HL-60 (cell line): ENCODE data around the gene ZFYVE9.
"Not testable (repeated sequence)": the region's sequence is repeated elsewhere in the genome, so short reads cannot be mapped to it uniquely, and the experiment has no call there.

Experiments used
- DNase-seq, 2 experiments: peaks; one replicate each; pipeline ENCODE4 v3.0.0-alpha.2; 2010 to 2020; ENCODE audit warnings: low read depth in 1 of 2, low spot score in 1 of 2
- H3K27ac ChIP-seq: fragments of 250-450 bp; sonication (Bioruptor Pico); replicated peaks from 2 replicates; pipeline ENCODE4 v1.5.1; 2020; ENCODE audit warnings: mild to moderate bottlenecking, moderate library complexity
- H3K27me3 ChIP-seq: fragments of 250-450 bp; sonication (Bioruptor Pico); 2 replicates; pipeline ENCODE4 v1.5.1; 2021; ENCODE audit warnings: mild to moderate bottlenecking, moderate library complexity; ENCODE audit not compliant: insufficient read depth, poor library complexity, severe bottlenecking
- H3K4me3 ChIP-seq: replicated peaks from 2 replicates; pipeline ENCODE4 v1.5.1; 2011; ENCODE audit warnings: mild to moderate bottlenecking, control low read depth, low read length; ENCODE audit not compliant: insufficient read depth
- CTCF ChIP-seq: IDR thresholded peaks from one replicate; pipeline ENCODE4 v1.5.1; 2011; ENCODE audit warnings: low read length, control low read depth, inconsistent platforms; ENCODE audit not compliant: insufficient read depth
- GABPA ChIP-seq: IDR thresholded peaks from 2 replicates; pipeline ENCODE4 v1.6.1; 2012; ENCODE audit warnings: low read depth
- POLR2AphosphoS5 ChIP-seq: IDR thresholded peaks from 2 replicates; pipeline ENCODE4 v1.6.1; 2012; ENCODE audit warnings: low read depth
- REST ChIP-seq: IDR thresholded peaks from 2 replicates; pipeline ENCODE4 v1.6.1; 2012; ENCODE audit warnings: low read depth; ENCODE audit not compliant: insufficient replicate concordance
- SPI1 ChIP-seq: IDR thresholded peaks from 2 replicates; pipeline ENCODE4 v1.6.1; 2012; ENCODE audit warnings: low read depth, mild to moderate bottlenecking, borderline replicate concordance

ZFYVE9 gene

GRCh38 chr1:52140633-52141512 lies 1.0 kb upstream of the ZFYVE9 start:
- DNase-seq, result peak in 1 of 2 experiments; percentile 18
- Histone ChIP-seq H3K4me3 (no peak overlapping the region), H3K27ac (no peak overlapping the region), H3K27me3 (no peaks in the 10 kb centered on the region)
- TF ChIP-seq SPI1 (no peak), REST (no peak), CTCF (no peak), GABPA (no peak), POLR2AphosphoS5 (no peak)

- no peak for TF ChIP-seq POLR2AphosphoS5
- TF ChIP-seq GABPA, result no peak
- no peak for TF ChIP-seq REST
- TF ChIP-seq CTCF, result no peak
- TF ChIP-seq SPI1, result no peak
- H3K27ac ChIP-seq, result peak overlapping the region; percentile 65
- DNase-seq, result peak in 1 of 2 experiments; percentile 46
- peak overlapping the region; percentile 67 for H3K4me3 ChIP-seq
- no peaks in the 10 kb centered on the region for H3K27me3 ChIP-seq
Observed at GRCh38 chr1:52142220-52143183, 613 bp downstream of the ZFYVE9 start.

- H3K27ac ChIP-seq, result no peak overlapping the region
- no peak for DNase-seq
- no peak overlapping the region for H3K4me3 ChIP-seq
- no peaks in the 10 kb centered on the region for H3K27me3 ChIP-seq
- no peak for TF ChIP-seq SPI1
- TF ChIP-seq POLR2AphosphoS5, result no peak
- TF ChIP-seq REST, result no peak
- no peak for TF ChIP-seq CTCF
- TF ChIP-seq GABPA, result no peak
Observed at GRCh38 chr1:52145137-52145536, 3.2 kb downstream of the ZFYVE9 start.

GRCh38 chr1:52150445-52150844 lies 8.6 kb downstream of the ZFYVE9 start:
- H3K27ac ChIP-seq, H3K27me3 ChIP-seq, DNase-seq, H3K4me3 ChIP-seq: not testable (repeated sequence)
